HG03045 (cell line): ENCODE data around the gene MAPKAPK2.

Experiments used
- ATAC-seq: cut with Tn5 transposase; IDR thresholded peaks from one replicate; pipeline ENCODE4 v1.9.1; 2021; ENCODE audit warnings: mild to moderate bottlenecking, moderate library complexity; ENCODE audit not compliant: unreplicated experiment

MAPKAPK2 gene

DNA sequence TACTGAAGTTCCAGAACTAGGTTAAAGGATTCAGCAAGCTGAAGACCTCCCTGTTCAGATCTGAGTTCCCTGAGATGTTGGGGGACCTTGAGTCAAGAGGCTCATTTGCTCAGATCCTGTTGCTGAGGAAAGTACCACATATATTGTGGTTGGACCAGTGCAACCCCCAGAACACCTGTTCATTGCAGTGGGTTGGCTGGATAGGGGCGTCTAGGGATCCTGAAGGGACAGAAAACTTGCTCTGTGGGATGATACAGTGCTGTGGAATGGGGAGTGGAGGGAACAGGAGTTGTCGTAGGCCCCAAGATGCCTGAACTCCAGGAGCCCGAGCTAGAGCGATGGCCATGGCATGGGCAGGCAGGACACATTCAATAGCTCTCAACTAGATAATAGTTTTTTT, 24.6 kb upstream of the MAPKAPK2 start:
- no peak for ATAC-seq

GRCh38 chr1:206661161-206661820, 23.4 kb upstream of the MAPKAPK2 start:
- ATAC-seq: no peak

DNA sequence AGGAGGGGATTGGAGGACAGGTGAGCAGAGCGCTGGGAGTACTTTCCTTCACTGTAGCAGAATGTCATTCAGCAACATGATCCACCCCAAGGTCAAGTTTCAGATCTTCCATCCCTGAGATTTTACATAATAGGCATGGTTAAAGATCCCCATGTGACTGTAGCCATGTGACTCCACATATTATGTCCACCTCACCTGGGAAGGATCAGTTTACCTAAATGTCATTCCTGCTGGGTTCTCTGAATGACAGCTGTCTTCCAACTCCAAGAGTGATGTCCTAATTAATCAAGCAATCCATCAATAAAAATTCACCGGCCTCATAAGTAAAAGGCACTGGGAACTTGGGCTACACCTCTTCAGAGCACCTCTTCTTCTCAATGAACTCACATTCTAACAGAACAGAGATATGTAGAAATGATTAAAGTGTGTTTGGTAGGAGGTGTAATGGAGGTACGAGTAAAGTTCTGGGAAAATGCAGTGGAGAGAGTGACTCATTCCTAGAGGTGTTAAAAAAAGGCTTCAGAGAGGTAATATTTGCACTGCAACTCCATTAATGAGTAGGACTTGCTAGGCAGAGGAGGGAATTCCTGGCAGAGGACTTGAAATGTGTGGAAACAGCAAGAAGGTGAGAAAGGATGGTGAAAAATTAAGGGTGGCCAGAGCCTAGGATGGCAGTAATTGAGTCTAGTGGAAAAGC, 22.2 kb upstream of the MAPKAPK2 start:
- ATAC-seq: no peak

DNA sequence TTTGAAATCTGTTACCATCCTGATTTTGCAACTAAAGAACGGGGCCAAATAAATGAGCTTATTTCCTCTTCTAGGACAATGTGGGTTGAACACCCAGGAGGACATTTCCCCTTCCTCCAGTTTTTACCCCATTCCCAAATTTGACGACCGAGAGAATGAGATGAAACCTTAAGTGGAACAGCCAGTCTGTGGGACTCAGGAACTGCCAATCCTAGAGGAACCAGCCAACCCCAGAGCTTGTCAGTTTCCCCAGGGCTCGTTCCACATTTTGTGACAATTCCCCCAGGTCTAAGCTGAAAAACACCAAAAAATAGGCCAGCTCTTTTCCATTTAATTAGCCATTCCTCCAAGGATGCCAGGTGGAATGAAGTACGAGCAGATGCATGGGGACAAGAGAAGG, 21.3 kb upstream of the MAPKAPK2 start:
- no peak for ATAC-seq

- ATAC-seq: peak; percentile 54
Measured at GRCh38 chr1:206663832-206664652, 20.7 kb upstream of the MAPKAPK2 start.

- no peak for ATAC-seq
Measured at GRCh38 chr1:206664740-206665139, 20.0 kb upstream of the MAPKAPK2 start.

DNA sequence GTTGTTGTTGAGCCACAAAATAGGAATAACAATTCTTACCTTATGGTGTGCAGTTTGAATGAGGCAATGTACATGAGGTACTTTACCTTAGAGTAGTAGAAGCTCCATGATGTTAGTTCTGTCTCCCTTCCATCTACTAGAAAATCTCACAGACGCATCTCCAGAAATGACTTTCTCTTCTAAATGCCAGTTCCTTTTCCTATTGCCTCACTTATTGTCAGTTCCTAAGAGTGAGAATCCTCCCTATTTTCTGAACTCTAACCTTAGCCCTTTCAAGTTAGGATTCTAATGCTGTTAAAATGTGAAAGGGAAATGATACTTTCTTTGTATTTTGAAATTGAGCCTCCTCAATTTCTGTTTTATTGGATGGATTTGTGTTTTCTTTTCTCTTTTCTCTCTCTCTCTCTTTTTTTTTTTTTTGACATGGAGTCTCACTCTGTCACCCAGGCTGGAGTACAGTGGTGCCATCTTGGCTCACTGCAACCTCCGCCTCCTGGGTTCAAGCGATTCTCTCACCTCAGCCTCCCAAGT, 18.6 kb upstream of the MAPKAPK2 start:
- ATAC-seq: no peak

- ATAC-seq: no peak
Measured at GRCh38 chr1:206666954-206667665, 17.6 kb upstream of the MAPKAPK2 start.

DNA sequence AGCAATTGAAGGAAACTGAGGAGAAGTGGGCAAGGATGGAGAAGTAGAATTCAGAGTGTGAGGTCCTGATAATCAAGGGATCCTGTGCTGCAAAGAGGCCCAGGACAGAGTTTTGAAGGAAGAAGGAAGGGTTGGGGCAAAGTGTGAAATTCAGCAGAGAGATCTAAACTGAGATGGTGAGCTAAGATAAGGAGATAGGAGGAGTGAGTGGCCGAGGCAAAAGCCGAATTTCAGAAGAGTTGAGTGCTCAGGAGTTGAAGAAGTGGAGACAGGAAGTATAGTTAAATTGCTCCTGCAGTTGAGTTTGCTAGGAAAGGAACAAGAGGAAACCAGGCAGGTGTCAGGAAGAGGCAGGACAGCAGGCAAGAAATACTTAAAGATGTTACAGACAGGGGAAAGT, 16.4 kb upstream of the MAPKAPK2 start:
- no peak for ATAC-seq

DNA sequence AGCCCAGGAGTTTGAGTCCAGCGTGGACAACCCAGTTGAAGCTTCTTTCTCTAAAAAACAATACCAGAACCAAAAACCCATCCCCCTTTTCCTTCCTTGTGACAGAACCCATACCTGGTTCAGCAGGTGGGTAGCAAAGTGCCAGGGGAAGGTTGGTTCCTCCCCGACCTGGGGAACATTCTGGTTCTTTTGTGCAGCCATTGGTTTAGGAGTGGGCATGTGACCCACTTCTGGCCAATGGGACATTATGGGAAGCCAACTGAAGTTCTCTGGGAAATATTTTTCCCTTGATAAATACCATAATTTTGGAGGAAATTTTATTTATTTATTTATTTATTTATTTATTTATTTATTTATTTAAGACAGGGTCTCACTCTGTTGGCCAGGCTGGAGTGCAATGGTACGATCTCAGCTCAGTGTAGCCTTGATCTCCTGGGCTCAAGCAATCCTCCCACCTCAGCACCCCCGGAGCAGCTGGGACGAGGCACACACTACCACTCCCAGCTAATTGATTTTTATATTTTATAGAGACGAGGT, 15.8 kb upstream of the MAPKAPK2 start:
- no peak for ATAC-seq

DNA sequence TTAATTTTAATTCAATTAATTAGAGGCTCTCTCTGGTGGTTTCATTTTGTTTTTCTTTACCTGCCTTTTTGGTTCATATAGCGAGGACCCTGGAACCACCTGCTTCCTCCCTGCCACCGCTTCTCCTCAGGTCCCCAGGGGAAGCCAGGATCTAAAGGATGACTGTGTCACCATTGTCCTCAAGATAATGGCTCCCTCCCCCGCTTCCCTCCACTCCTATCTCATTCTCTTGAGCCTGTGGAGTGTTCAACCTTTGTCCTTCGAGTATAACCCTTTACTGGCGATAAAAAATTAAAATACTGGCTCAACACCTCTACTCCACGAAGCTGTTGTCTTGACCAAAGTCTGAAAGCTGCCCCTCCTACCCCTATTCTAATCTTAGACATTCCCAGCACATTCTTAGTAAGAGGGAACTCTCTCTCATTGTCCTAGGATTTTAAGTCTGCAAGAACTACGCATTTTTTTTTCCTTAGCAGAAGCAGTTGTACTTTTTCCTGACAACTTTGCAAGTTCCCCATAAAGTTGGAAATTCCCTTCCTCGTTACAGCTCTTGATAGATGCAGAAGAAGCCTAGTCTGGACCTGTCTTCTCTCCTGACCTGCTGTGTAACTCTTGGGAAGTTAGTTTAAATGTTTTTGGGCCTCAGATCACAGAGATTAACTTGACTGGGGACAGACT, 12.6 kb upstream of the MAPKAPK2 start:
- no peak for ATAC-seq

- ATAC-seq: no peak
Measured at GRCh38 chr1:206672844-206673758, 11.6 kb upstream of the MAPKAPK2 start.

- no peak for ATAC-seq
Measured at GRCh38 chr1:206674236-206674635, 10.5 kb upstream of the MAPKAPK2 start.

DNA sequence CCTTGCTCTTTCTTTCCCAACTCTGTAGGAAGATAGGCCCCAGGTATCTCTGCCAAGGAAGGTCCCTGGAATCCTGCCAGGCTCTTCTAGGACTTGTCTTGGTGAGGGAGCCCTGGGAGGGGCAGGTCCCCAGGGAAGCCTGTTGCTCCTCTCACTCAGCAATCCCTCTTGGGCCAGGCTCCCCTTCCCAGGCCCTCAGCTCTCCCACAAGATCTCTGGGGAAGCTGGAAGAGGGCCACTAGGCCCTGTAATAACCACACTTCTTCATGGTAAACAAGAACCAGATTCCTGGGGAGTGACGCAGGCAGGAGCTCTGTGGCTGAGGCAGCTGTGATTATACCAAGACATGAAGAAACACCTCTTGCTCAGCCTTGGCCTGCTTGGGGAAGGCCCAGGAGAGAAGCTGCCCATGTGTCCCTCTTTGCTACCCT, 9.9 kb upstream of the MAPKAPK2 start:
- ATAC-seq: no peak

DNA sequence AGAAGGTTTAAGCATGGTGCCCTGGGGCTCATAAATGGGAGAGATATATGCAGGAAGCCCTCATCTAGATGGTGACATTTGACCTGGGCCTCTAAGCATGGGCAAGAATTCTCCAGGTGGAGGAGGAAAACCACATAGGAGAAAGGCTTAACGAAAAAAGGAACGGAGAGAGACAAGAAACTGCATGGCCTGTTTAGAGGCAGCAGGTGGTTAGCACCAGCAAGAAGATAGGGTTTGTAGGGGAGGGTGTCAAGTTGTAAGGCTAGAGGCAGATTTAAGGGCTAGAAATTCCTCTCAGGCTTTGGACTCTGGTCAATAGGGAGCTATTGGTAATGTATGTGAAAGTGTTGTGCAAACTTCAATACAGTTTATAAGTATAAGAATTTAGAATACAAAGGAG, 8.2 kb upstream of the MAPKAPK2 start:
- no peak for ATAC-seq

DNA sequence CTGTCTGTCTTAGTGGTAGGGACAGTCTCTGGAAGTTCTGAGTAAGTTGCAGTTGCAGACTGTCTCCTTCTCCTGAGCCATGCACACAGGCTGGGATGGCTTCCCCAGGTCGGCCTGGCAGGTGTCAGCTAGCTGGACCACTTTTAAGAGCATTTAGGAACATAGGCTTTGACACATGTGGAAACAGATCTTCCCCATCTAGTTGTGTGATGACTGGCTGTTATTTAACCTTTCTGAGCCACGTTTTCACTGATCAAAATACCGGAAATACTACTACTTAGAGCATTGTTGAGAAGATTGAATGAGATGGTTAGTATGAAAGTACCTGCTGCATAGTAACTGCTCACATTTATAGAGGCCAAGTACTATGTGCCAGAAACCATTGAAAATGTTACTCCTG, 6.2 kb upstream of the MAPKAPK2 start:
- ATAC-seq: no peak

DNA sequence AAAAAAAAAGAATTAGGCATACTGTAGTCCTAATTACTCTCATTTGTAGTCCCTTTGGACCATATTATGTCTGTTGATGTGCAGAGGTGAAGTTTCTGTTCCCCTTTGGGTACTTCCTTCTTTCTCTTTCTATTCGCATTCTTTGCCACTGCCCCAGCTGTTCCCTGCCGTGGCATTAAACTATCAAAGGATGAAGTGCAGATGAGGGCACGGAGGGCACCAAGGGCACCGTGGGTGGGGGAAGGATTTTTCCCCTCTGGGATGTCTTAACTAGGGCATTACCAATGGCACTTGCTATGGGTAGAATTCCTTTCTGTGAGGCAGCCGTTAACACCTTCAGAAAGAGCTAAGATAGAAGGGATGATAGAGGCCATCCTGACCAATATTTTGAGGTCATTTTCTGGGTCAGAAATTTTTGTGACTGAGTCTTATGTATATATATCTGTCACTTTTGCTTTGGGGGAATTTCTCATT, 4.9 kb upstream of the MAPKAPK2 start:
- peak; percentile 73 for ATAC-seq

- no peak for ATAC-seq
Measured at GRCh38 chr1:206680279-206680678, 4.4 kb upstream of the MAPKAPK2 start.

GRCh38 chr1:206681359-206681758, 3.3 kb upstream of the MAPKAPK2 start:
- no peak for ATAC-seq
